HG03439 (cell line): ENCODE data around the gene PSMD3.
"Not testable (repeated sequence)": the region's sequence is repeated elsewhere in the genome, so short reads cannot be mapped to it uniquely, and the experiment has no call there.

Experiments used
- ATAC-seq: cut with Tn5 transposase; IDR thresholded peaks from one replicate; pipeline ENCODE4 v1.9.1; 2021; ENCODE audit warnings: mild to moderate bottlenecking, moderate library complexity; ENCODE audit not compliant: unreplicated experiment

PSMD3 gene

GRCh38 chr17:39995438-39995837, 14.8 kb downstream of the PSMD3 start:
- ATAC-seq = no peak

- ATAC-seq = no peak
Measured at GRCh38 chr17:39996162-39996561, 15.6 kb downstream of the PSMD3 start.

- no peak for ATAC-seq
Measured at GRCh38 chr17:39996800-39997199, 16.2 kb downstream of the PSMD3 start.

- ATAC-seq = no peak
Measured at GRCh38 chr17:39997543-39997942, 16.9 kb downstream of the PSMD3 start.

GRCh38 chr17:39999067-39999466, 18.5 kb downstream of the PSMD3 start:
- no peak for ATAC-seq

GRCh38 chr17:40000161-40000560, 19.6 kb downstream of the PSMD3 start:
- no peak for ATAC-seq

GRCh38 chr17:40001335-40001734, 20.7 kb downstream of the PSMD3 start:
- not testable (repeated sequence) for ATAC-seq

- ATAC-seq = no peak
Measured at GRCh38 chr17:40004072-40004471, 23.5 kb downstream of the PSMD3 start.

GRCh38 chr17:40004712-40005111, 24.1 kb downstream of the PSMD3 start:
- ATAC-seq = no peak

GRCh38 chr17:40005520-40005919, 24.9 kb downstream of the PSMD3 start:
- no peak for ATAC-seq

GRCh38 chr17:40010946-40011500, 30.4 kb downstream of the PSMD3 start:
- not testable (repeated sequence) for ATAC-seq

GRCh38 chr17:40012017-40012647, 31.5 kb downstream of the PSMD3 start:
- not testable (repeated sequence) for ATAC-seq

GRCh38 chr17:40014375-40014980, 33.9 kb downstream of the PSMD3 start:
- no peak for ATAC-seq

- no peak for ATAC-seq
Measured at GRCh38 chr17:40015005-40015997, 34.7 kb downstream of the PSMD3 start, which contains the start of gene CSF3. CSF3 (plus strand) TSS chr17:40015440; CDS start chr17:40015475, 35 bp downstream.

- no peak for ATAC-seq
Measured at GRCh38 chr17:40015998-40016985, 35.7 kb downstream of the PSMD3 start.

- ATAC-seq = no peak
Measured at GRCh38 chr17:40017422-40018080, 36.9 kb downstream of the PSMD3 start.

- no peak for ATAC-seq
Measured at GRCh38 chr17:40018211-40019121, 37.9 kb downstream of the PSMD3 start.
